IMR-90 (cell line): ENCODE measurements around the gene CSGALNACT2. TPM values are rescaled to one million over a fixed set of nuclear protein-coding genes. Genes with fewer than 3 reads are reported as not detected.

Source experiments
- BHLHE40 ChIP-seq: fragments of 150-350 bp; IDR thresholded peaks from 2 replicates; pipeline ENCODE4 v1.6.1; 2016; ENCODE audit warnings: mild to moderate bottlenecking, low read depth, low read length
- CEBPB ChIP-seq: IDR thresholded peaks from 2 replicates; pipeline ENCODE4 v1.6.1; 2012; ENCODE audit warnings: low read depth, low read length, improper control_type of control experiment
- MXI1 ChIP-seq: IDR thresholded peaks from 2 replicates; pipeline ENCODE4 v1.6.1; 2012; ENCODE audit warnings: low read depth, mild to moderate bottlenecking, low read length, moderate library complexity, borderline replicate concordance
- USF2 ChIP-seq: fragments of 150-350 bp; IDR thresholded peaks from 2 replicates; pipeline ENCODE4 v1.6.1; 2017; ENCODE audit warnings: mild to moderate bottlenecking, antibody characterized with exemption, low read length, low read depth
- polyA plus RNA-seq, 3 experiments: library from polyadenylated mRNA; depleted of rRNA; stranded (reverse); fragments of >200 nt; gene quantifications; 2 replicates each; pipeline ENCODE4 v1.2.3, GENCODE V29; 2012; ENCODE audit warnings: low replicate concordance in 1 of 3
- total RNA-seq: library from RNA; depleted of rRNA; stranded (reverse); fragments of >200 nt; gene quantifications from 2 replicates; pipeline ENCODE4 v1.2.3, GENCODE V29; 2012; rRNA removed

Gene CSGALNACT2
- total and polyA plus RNA-seq, 2 of the 4 experiments (the other 2 are of a cell fraction): 6.5 to 13.1 TPM

- TF ChIP-seq BHLHE40 (no peak), MXI1 (no peak), USF2 (no peak), CEBPB (no peak)
Measured at GRCh38 chr10:43234471-43235041, 96.3 kb downstream of the CSGALNACT2 start (continued).

Other genes starting within 250 kb of the CSGALNACT2 start
- 0.18 and 0.28 TPM in 2 replicates for gene RET, start 61.4 kb upstream of the CSGALNACT2 start, total RNA-seq
- gene RET, start 61.4 kb upstream of the CSGALNACT2 start, polyA plus RNA-seq (2012; rRNA removed): 0.10 and 0.26 TPM in 2 replicates
- 0.18 and 0.28 TPM in 2 replicates for gene RASGEF1A, start 128.6 kb downstream of the CSGALNACT2 start, total RNA-seq
- 0.15 and 0.55 TPM in 2 replicates for gene RASGEF1A, start 128.6 kb downstream of the CSGALNACT2 start, polyA plus RNA-seq (2012; rRNA removed)
- not detected in 2 replicates for gene FXYD4, start 233.2 kb downstream of the CSGALNACT2 start, total RNA-seq
- not detected in 2 replicates for gene FXYD4, start 233.2 kb downstream of the CSGALNACT2 start, polyA plus RNA-seq (2012; rRNA removed)